H1 (cell line): ENCODE data around the gene CNTN5. TPM values are rescaled to one million over a fixed set of nuclear protein-coding genes. Genes with fewer than 3 reads are reported as not detected.

Source experiments
- NRF1 ChIP-seq: IDR thresholded peaks from 2 replicates; pipeline ENCODE4 v1.6.1; 2011; ENCODE audit warnings: mild to moderate bottlenecking, low read depth, low read length, improper control_type of control experiment
- SUZ12 ChIP-seq: fragments of 200-600 bp; sonication (generic); IDR thresholded peaks from 2 replicates; pipeline ENCODE4 v1.6.1; 2012; ENCODE audit warnings: mild to moderate bottlenecking, inconsistent platforms, low read length, moderate library complexity, mixed read lengths
- TAF7 ChIP-seq: optimal IDR thresholded peaks from 2 replicates; pipeline ENCODE3; 2011; ENCODE audit warnings: low read depth, mild to moderate bottlenecking, inconsistent platforms, low read length, moderate library complexity, borderline replicate concordance
- polyA plus RNA-seq, 7 experiments: library from polyadenylated mRNA; depleted of rRNA in 3 of 7; stranded (reverse) in 5 of 7; unstranded in 2 of 7; fragments of >200 nt in 5 of 7; fragments of 200-250 nt in 2 of 7; gene quantifications; 1 replicate in 5 of 7; 2 replicates in 1 of 7; 4 replicates in 1 of 7; pipeline versions ENCODE4 v1.2.1 to v1.2.3, GENCODE V29; 2011 to 2013; ENCODE audit warnings: missing spikeins in 2 of 7, mixed read lengths in 2 of 7
- total RNA-seq: library from RNA; stranded (reverse); fragmentation: NEBNext Ultra II Directional; extraction: Animal tissue kit (Norgen Biotek cat#: 25700); gene quantifications from 2 replicates; pipeline ENCODE4 v1.2.1, GENCODE V29; 2021

The CNTN5 gene
- total and polyA plus RNA-seq, 2 of the 8 experiments (the other 6 are each of a cell fraction or from before 2014, with no cell fraction given) = not detected

DNA sequence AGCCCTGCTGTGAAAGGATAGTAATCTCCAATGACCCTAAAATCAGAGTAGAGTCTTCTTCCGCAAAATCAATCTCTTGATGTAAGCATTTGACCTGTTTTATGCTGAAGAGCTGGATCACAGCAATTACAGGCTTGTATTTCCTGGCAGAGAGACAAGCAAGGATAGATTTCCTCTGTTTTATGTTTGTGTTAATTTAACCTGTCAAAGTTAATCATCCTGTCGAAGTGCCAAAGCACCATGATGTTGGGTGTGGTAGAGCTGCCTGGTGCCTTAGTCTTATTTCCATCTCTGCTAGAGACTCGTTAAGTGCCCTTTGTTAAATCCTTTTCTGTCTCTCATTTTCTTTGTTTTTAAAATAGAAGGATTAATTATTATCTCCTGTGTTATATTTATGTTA, 248.1 kb downstream of the CNTN5 start (continued):
- TF ChIP-seq NRF1 (no peak), SUZ12 (no peak), TAF7 (no peak)
